OCI-LY1 (cell line): ENCODE data around the gene CLDN3.

Source experiments
- CTCF ChIP-seq: fragments of 200-600 bp; sonication (generic), shearing (Covaris generic); IDR thresholded peaks from 2 replicates; pipeline ENCODE4 v1.5.1; 2017; ENCODE audit warnings: mild to moderate bottlenecking, antibody characterized with exemption, low read length, moderate library complexity, mixed read lengths
- EZH2 ChIP-seq: fragments of 200-600 bp; sonication (generic), shearing (Covaris generic); IDR thresholded peaks from 2 replicates; pipeline ENCODE4 v1.8.0; 2017; ENCODE audit warnings: borderline replicate concordance, mixed run types, mild to moderate bottlenecking, antibody characterized with exemption, low read length, moderate library complexity, mixed read lengths

GRCh38 chr7:73719806-73720169 is 50.3 kb downstream of the CLDN3 start:
- TF ChIP-seq CTCF (no peak), EZH2 (no peak)
